ENCODE data around the gene MUTYH. TPM values are rescaled to one million over a fixed set of nuclear protein-coding genes. Genes with fewer than 3 reads are reported as not detected.
A peak's percentile ranks its signal among the peaks of the same experiment; 100 is the strongest.
"Not testable (repeated sequence)": the region's sequence is repeated elsewhere in the genome, so short reads cannot be mapped to it uniquely, and the experiment has no call there.

Gene MUTYH
- 9.4 and 13.5 TPM in 2 replicates for total RNA-seq

DNA sequence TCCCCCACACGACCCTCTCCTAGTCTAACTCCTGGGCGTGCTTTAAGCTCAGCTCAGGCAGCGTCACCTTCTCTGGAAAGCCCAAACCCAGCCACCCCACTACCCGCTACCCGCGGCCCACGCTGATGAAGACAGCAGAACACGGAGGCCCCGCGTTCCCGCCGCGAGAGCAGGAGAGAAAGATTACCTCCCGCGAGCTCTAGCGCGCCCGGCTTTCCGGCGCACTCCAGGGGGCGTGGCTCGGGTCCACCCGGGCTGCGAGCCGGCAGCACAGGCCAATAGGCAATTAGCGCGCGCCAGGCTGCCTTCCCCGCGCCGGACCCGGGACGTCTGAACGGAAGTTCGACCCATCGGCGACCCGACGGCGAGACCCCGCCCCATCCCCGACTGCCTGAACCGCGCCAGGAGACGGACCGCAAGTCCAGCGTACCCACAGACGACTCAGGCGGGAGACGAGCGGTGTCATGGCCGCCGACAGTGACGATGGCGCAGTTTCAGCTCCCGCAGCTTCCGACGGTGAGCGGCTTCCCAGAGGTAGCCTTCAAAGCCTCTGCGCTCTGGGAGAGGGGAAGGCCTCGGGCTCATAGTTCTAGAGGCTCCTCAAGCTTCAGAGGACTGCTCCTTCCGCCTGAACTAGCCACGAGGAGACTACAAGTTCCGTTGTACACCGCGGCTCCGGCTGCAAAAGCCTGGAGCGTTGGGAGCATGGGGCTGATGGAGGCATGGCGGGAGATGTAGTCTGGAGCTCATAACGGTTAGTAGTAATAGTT lies at the start of gene MUTYH, which contains the start of gene TOE1:
Gene MUTYH, minus strand, starts transcription at position 652 of the 770 bp plus-strand sequence. CDS start 5,935 bp downstream, outside the sequence.
Gene TOE1, plus strand, starts transcription at position 382 of the 770 bp plus-strand sequence. Its CDS starts 83 bp downstream, at position 465.
- DNase-seq (ENCODE audit: low read depth): peak; percentile 84

DNA sequence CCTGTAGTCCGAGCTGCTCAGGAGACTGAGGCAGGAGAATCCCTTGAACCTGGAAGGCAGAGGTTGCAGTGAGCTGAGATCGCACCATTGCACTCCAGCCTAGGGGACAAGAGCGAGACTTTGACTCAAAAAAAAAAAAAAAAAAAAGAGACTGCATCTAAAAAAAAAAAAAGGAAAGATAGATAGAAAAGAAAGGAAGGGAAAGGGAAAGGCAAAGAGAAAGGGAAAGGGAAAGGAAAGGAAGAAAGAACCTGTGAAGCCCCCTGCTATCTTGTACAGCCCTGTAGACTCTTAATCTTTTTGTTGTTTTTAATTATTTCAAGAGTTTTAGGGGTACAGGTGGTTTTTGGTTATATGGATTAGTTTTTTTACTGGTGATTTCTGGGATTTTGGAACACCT lies 46.0 kb upstream of the MUTYH start:
- DNase-seq (ENCODE audit: low read depth): no peak

DNA sequence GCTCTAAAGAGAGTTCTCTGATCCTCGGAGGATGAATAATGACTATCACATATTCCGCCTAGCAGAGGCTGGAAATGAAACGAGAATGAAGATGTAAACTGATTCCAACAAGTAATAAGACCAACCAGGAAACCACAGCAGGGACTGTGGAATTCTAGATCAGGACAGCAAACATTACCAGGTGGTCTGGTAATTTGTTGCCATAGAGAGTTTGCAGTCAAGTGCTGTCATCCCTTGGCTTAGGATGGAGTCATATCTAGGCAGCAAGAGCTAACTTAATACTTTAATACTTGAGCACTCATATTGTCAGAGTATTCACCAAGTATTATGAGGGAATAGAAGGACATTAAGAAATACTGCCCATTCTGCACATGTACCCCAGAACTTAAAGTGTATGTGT lies 45.1 kb upstream of the MUTYH start:
- DNase-seq (ENCODE audit: low read depth): no peak

- DNase-seq (ENCODE audit: low read depth): not testable (repeated sequence)
These were observed 44.0 kb upstream of the MUTYH start for GRCh38 chr1:45384213-45384612.

- DNase-seq (ENCODE audit: low read depth): no peak
These were observed 43.0 kb upstream of the MUTYH start for GRCh38 chr1:45383191-45383590.

DNA sequence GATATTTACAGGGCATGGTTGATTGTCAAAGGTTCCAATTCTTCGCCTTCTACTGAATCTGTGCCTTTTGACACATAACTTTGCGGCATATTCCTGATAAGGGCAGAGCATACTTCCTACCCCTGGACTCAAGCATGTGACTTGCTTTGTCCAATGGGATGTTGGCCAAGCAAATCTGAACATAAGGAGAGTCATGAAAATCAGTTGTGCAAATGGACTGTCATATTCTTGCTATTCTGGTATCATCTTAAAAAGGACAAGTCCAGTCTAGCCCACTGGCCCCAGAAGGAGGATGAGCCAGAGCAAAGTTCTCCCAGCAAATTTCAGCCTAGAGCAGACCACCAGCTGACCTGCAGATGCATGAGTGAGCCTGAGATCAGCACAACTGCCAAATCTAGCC lies 41.0 kb upstream of the MUTYH start:
- DNase-seq (ENCODE audit: low read depth): no peak

DNA sequence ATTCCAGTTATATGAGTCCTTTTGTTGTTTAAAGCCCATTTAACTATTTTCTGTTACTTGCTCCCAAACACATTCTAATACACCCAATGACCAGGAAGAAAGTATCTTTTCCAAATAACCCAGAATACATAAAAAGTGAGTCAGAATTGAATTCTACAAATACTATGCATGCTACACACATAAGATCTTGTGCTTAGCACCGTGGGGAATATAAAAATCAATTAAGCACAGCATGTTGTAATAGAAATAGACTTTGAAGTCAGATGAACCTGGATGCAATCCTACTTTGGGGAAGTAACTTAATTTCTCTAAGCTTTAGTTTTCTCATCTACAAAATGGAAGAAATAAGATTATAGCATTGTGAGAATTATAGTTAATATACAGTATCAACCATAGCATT lies 40.5 kb upstream of the MUTYH start:
- no peak for DNase-seq (ENCODE audit: low read depth)

GRCh38 chr1:45380125-45380524 lies 39.9 kb upstream of the MUTYH start:
- no peak for DNase-seq (ENCODE audit: low read depth)

- no peak for DNase-seq (ENCODE audit: low read depth)
These were observed 39.3 kb upstream of the MUTYH start for GRCh38 chr1:45379524-45379923.

DNA sequence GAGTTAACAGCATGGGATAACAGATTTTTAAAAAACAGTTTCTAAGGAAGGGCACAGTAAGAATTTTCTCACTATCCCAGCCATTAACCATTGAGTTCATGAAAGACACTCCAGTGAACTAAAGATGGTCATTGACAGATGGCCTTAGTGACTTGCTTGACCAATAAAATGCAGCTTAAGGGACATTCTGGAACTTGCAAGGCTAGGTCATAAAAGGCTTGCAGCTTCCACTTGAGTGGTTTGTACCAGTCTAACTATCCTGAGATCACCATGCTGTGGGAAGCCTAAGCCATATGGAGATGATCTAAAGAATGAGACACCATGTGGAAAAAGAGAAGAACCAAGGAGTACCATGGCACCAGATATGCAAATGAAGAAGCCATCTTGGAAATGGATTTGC lies 37.9 kb upstream of the MUTYH start:
- no peak for DNase-seq (ENCODE audit: low read depth)

- no peak for DNase-seq (ENCODE audit: low read depth)
These were observed 35.2 kb upstream of the MUTYH start for GRCh38 chr1:45375104-45376090.

GRCh38 chr1:45373573-45373972 lies 33.3 kb upstream of the MUTYH start:
- DNase-seq (ENCODE audit: low read depth): no peak

GRCh38 chr1:45370575-45370974 lies 30.3 kb upstream of the MUTYH start:
- no peak for DNase-seq (ENCODE audit: low read depth)

DNA sequence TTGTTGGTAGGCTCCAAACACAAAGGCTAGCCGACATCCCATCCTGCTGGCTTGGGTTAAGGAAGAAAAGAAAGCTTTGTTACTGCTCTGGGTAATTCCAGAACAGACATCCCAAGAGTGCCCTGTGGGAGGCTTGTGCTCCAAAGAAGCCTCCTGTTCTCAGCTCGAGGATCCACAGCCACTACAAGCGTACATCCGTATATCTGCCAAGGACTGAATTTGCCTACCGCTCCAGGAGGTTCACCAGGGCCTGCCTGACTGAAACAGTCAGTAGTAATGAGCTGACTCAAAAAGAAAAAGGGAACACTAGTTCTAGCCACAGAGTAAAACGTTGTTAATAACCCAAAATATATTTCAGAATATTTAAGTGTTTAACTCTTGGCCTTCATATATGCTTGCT lies 24.8 kb upstream of the MUTYH start:
- no peak for DNase-seq (ENCODE audit: low read depth)

GRCh38 chr1:45364294-45364693 lies 24.1 kb upstream of the MUTYH start:
- no peak for DNase-seq (ENCODE audit: low read depth)

DNA sequence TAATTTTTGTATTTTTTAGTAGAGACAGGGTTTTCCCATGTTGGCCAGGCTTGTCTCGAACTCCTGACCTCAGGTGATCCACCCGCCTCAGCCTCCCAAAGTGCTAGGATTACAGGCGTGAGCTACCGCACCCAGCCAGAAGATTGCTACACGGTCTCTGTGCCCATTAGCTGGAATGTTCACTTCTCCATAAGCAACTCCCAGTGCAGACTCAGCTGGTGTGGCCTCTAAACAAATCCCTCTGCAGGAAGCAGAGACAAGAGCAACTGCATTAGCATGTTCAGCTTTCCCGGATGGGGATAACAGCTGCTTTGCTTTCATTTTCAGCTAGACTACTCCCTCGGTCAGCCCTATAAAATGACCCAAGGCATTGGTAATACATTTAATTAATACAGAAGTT lies 20.7 kb upstream of the MUTYH start:
- DNase-seq (ENCODE audit: low read depth): peak; percentile 22

- DNase-seq (ENCODE audit: low read depth): peak; percentile 48
These were observed 19.8 kb upstream of the MUTYH start for GRCh38 chr1:45359882-45360513.

DNA sequence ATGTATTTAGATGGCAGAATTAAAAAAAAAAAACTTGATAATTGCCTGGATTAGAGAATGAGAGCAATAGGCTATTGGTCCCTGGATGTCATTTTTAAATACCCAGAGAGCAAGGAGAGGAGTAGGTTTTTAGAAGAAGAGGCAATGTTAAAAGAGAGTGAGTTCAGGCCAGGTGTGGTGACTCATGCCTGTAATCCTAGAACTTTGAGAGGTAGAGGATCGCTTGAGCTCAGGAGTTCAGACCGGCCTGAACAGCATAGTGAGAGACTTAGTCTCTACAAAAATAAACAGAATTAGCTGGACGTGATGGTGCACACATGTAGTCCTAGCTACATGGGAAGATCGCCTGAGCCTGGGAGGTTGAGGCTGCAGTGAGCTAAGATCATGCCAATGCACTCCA lies 15.9 kb upstream of the MUTYH start:
- peak; percentile 22 for DNase-seq (ENCODE audit: low read depth)

GRCh38 chr1:45355683-45356082 lies 15.4 kb upstream of the MUTYH start:
- no peak for DNase-seq (ENCODE audit: low read depth)

GRCh38 chr1:45354838-45355237 lies 14.6 kb upstream of the MUTYH start:
- no peak for DNase-seq (ENCODE audit: low read depth)

DNA sequence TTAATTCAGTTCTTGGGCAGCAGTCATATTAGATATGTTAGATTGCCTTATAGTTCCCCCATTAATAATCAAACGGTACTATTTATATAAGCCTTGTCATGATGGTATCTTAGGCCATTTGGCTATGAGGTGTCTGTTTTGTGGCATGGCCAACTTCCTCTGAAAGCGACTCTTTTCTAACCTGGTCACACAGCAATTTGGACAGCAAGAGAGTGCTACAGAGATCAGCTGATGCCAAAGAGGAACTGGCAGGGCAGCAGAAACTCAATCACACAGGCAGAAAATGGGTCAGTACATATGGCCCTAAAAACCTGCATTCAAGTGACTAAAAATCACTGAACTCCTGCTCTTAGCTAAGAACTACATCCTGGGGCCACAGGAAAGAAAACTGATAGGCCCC lies 13.4 kb upstream of the MUTYH start:
- DNase-seq (ENCODE audit: low read depth): no peak

DNA sequence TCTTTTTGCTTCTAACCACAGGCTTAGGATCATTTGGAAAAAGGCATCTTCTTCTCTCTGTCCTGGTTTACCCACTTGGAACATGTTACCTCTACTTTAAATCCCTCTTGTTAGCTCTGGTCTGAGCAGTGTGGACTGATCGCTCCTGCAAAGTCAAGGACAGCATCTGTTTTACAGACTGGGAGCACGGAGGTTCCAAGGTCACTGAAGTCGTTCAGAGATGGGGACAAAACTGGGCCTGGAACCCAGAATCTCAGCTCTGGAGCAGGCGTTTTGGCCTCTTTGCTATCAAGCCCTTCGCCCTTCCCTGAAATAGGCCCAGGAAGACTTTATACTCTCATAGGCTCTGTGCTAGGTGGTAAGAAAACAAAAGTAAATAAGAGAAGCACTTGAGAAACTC lies 11.3 kb upstream of the MUTYH start:
- no peak for DNase-seq (ENCODE audit: low read depth)

All from renal cortical epithelial cell (primary cell).